Muscle layer of colon (tissue), 2 donors: ENCODE measurements around the gene APBA2.

ENCODE experiments used
- H3K27ac ChIP-seq: one replicate; pipeline ENCODE4 v1.7.0; 2013; ENCODE audit warnings: low read depth, mild to moderate bottlenecking, low read length, moderate library complexity
- H3K27me3 ChIP-seq, 2 donors: one replicate each; pipeline ENCODE4 v1.7.0; 2013; ENCODE audit warnings: low read length in 2 of 2, mild to moderate bottlenecking in 2 of 2; ENCODE audit not compliant: insufficient read depth in 2 of 2, control insufficient read depth in 1 of 2
- H3K36me3 ChIP-seq: one replicate; pipeline ENCODE4 v1.7.0; 2013; ENCODE audit warnings: mild to moderate bottlenecking, low read length; ENCODE audit not compliant: insufficient read depth
- H3K4me1 ChIP-seq: one replicate; pipeline ENCODE4 v1.7.0; 2013; ENCODE audit warnings: mild to moderate bottlenecking, low read length; ENCODE audit not compliant: insufficient read depth
- H3K4me3 ChIP-seq, 2 donors: one replicate each; pipeline ENCODE4 v1.7.0; 2013; ENCODE audit warnings: low read length in 2 of 2, low read depth in 1 of 2, mild to moderate bottlenecking in 1 of 2, moderate library complexity in 1 of 2
- H3K9ac ChIP-seq: one replicate; pipeline ENCODE4 v1.7.0; 2013; ENCODE audit warnings: low read length
- H3K9me3 ChIP-seq: one replicate; pipeline ENCODE4 v1.7.0; 2013; ENCODE audit warnings: mild to moderate bottlenecking, low read length
- donor health status: abdominal sarcoma.
- donor health status: Adenocarcinoma of cecum.

APBA2 gene

GRCh38 chr15:29062626-29063025 is 176.9 kb downstream of the APBA2 start:
- Histone ChIP-seq H3K9ac (no peak overlapping the region), H3K36me3 (no peaks in the 10 kb centered on the region), H3K4me3 (no peak overlapping the region), H3K4me1 (no peaks in the 10 kb centered on the region), H3K27me3 (no peaks in the 10 kb centered on the region), H3K27ac (no peak overlapping the region), H3K9me3 (no peaks in the 10 kb centered on the region)

GRCh38 chr15:29063646-29064045 is 177.9 kb downstream of the APBA2 start:
- Histone ChIP-seq H3K27ac (no peak overlapping the region), H3K4me3 (no peak overlapping the region), H3K9me3 (no peaks in the 10 kb centered on the region), H3K27me3 (no peaks in the 10 kb centered on the region), H3K9ac (no peak overlapping the region), H3K4me1 (no peaks in the 10 kb centered on the region), H3K36me3 (no peaks in the 10 kb centered on the region)

GRCh38 chr15:29064290-29064689 is 178.5 kb downstream of the APBA2 start:
- H3K36me3 ChIP-seq, result no peaks in the 10 kb centered on the region
- H3K4me1 ChIP-seq, result no peaks in the 10 kb centered on the region
- H3K9ac ChIP-seq, result no peak overlapping the region
- H3K27me3 ChIP-seq, result no peaks in the 10 kb centered on the region
- no peaks in the 10 kb centered on the region for H3K9me3 ChIP-seq
- H3K4me3 ChIP-seq, result no peak overlapping the region
- H3K27ac ChIP-seq, result no peak overlapping the region

- Histone ChIP-seq H3K27ac (no peak overlapping the region), H3K9me3 (no peaks in the 10 kb centered on the region), H3K27me3 (no peaks in the 10 kb centered on the region), H3K36me3 (no peaks in the 10 kb centered on the region), H3K9ac (no peak overlapping the region), H3K4me3 (no peak overlapping the region), H3K4me1 (no peaks in the 10 kb centered on the region)
These were observed 179.0 kb downstream of the APBA2 start for GRCh38 chr15:29064731-29065130.

- H3K9ac ChIP-seq, result no peak overlapping the region
- no peak overlapping the region for H3K4me3 ChIP-seq
- no peak overlapping the region for H3K27ac ChIP-seq
- no peaks in the 10 kb centered on the region for H3K27me3 ChIP-seq
- no peaks in the 10 kb centered on the region for H3K36me3 ChIP-seq
- H3K9me3 ChIP-seq, result no peaks in the 10 kb centered on the region
- no peaks in the 10 kb centered on the region for H3K4me1 ChIP-seq
These were observed 179.8 kb downstream of the APBA2 start for GRCh38 chr15:29065571-29065970.

GRCh38 chr15:29066310-29066709 is 180.5 kb downstream of the APBA2 start:
- H3K4me3 ChIP-seq, result no peak overlapping the region
- H3K9me3 ChIP-seq, result no peaks in the 10 kb centered on the region
- H3K36me3 ChIP-seq, result no peaks in the 10 kb centered on the region
- no peaks in the 10 kb centered on the region for H3K4me1 ChIP-seq
- no peak overlapping the region for H3K9ac ChIP-seq
- no peaks in the 10 kb centered on the region for H3K27me3 ChIP-seq
- no peak overlapping the region for H3K27ac ChIP-seq

GRCh38 chr15:29066838-29067237 is 181.1 kb downstream of the APBA2 start:
- Histone ChIP-seq H3K27ac (no peak overlapping the region), H3K27me3 (no peaks in the 10 kb centered on the region), H3K9me3 (no peaks in the 10 kb centered on the region), H3K36me3 (no peaks in the 10 kb centered on the region), H3K4me1 (no peaks in the 10 kb centered on the region), H3K9ac (no peak overlapping the region), H3K4me3 (no peak overlapping the region)

GRCh38 chr15:29067949-29068348 is 182.2 kb downstream of the APBA2 start:
- Histone ChIP-seq H3K27me3 (no peaks in the 10 kb centered on the region), H3K4me3 (no peak overlapping the region), H3K27ac (no peak overlapping the region), H3K9me3 (no peaks in the 10 kb centered on the region), H3K4me1 (no peaks in the 10 kb centered on the region), H3K9ac (no peak overlapping the region), H3K36me3 (no peaks in the 10 kb centered on the region)

GRCh38 chr15:29070471-29071231 is 184.9 kb downstream of the APBA2 start:
- no peak overlapping the region for H3K27ac ChIP-seq
- H3K9ac ChIP-seq, result no peak overlapping the region

GRCh38 chr15:29071232-29071881 is 185.6 kb downstream of the APBA2 start:
- no peak overlapping the region for H3K4me3 ChIP-seq
- no peaks in the 10 kb centered on the region for H3K27me3 ChIP-seq
- H3K36me3 ChIP-seq, result no peaks in the 10 kb centered on the region
- H3K9me3 ChIP-seq, result no peaks in the 10 kb centered on the region
- H3K27ac ChIP-seq, result no peak overlapping the region
- H3K4me1 ChIP-seq, result no peaks in the 10 kb centered on the region
- H3K9ac ChIP-seq, result no peak overlapping the region

More at GRCh38 chr15:29070471-29071231, 184.9 kb downstream of the APBA2 start:
- Histone ChIP-seq H3K9me3 (no peaks in the 10 kb centered on the region), H3K4me3 (no peak overlapping the region), H3K27me3 (no peaks in the 10 kb centered on the region), H3K36me3 (no peaks in the 10 kb centered on the region), H3K4me1 (no peaks in the 10 kb centered on the region)

GRCh38 chr15:29071882-29072273 is 186.1 kb downstream of the APBA2 start:
- Histone ChIP-seq H3K9me3 (no peaks in the 10 kb centered on the region), H3K4me3 (no peak overlapping the region), H3K27me3 (no peaks in the 10 kb centered on the region), H3K4me1 (no peaks in the 10 kb centered on the region), H3K9ac (no peak overlapping the region), H3K36me3 (no peaks in the 10 kb centered on the region), H3K27ac (no peak overlapping the region)

- Histone ChIP-seq H3K9me3 (no peaks in the 10 kb centered on the region), H3K9ac (no peak overlapping the region), H3K36me3 (no peaks in the 10 kb centered on the region), H3K27me3 (no peaks in the 10 kb centered on the region), H3K4me1 (no peaks in the 10 kb centered on the region), H3K4me3 (no peak overlapping the region), H3K27ac (no peak overlapping the region)
These were observed 186.7 kb downstream of the APBA2 start for GRCh38 chr15:29072444-29072843.
